Measurements from ENCODE around the gene PBXIP1. TPM values are rescaled to one million over a fixed set of nuclear protein-coding genes. Genes with fewer than 3 reads are reported as not detected.

The PBXIP1 gene
- total RNA-seq, 2 experiments from 2014 or later: 55.9 to 57.3 TPM

- Mint-ChIP-seq H3K4me1 (ENCODE audit: low read depth) (peaks cover 63% of the 10 kb centered on the region), H3K27me3 (no peaks in the 10 kb centered on the region), H3K27ac (peak overlapping the region; percentile 93), H3K4me3 (peak overlapping the region; percentile 34), H3K9me3 (no peaks in the 10 kb centered on the region), H3K36me3 (peaks cover 5% of the 10 kb centered on the region)
- DNase-seq: peak; percentile 34
- CTCF ChIA-PET: interaction anchor here (0.9 to 3.0 kb wide), 9 partner anchors 11 to 462 kb away, joined by 3 to 16 read pairs (median 4); partner anchors contain the start of genes ADAM15, FLAD1, PBXIP1 and PYGO2
- POLR2A ChIA-PET: interaction anchor here (0.6 to 1.8 kb wide), 7 partner anchors 11 to 84 kb away, joined by 3 to 13 read pairs (median 3); partner anchors contain the start of genes CKS1B, FLAD1 and PBXIP1
- intact Hi-C loops (cut with micrococcal nuclease): no loop called here
These were observed 14.4 kb downstream of the PBXIP1 start for GRCh38 chr1:154941333-154942013.

GRCh38 chr1:154940651-154941194, 15.2 kb downstream of the PBXIP1 start:
- POLR2A ChIA-PET: interaction anchor here (0.6 to 1.8 kb wide), 8 partner anchors 11 to 820 kb away, joined by 3 to 13 read pairs (median 3); partner anchors contain the start of genes CKS1B, FLAD1 and PBXIP1
- CTCF ChIA-PET: interaction anchor here (0.6 to 3.0 kb wide), 12 partner anchors 12 to 461 kb away, joined by 3 to 16 read pairs (median 4); partner anchors contain the start of genes ADAM15, FLAD1, PBXIP1 and PYGO2
- intact Hi-C loops (cut with micrococcal nuclease): no loop called here
- H3K4me3 Mint-ChIP-seq: peak overlapping the region; percentile 34
- DNase-seq: peak; percentile 61
- H3K27ac Mint-ChIP-seq: peak overlapping the region; percentile 93
- H3K4me1 Mint-ChIP-seq (ENCODE audit: low read depth): peaks cover 66% of the 10 kb centered on the region
- no peaks in the 10 kb centered on the region for H3K9me3 Mint-ChIP-seq
- peaks cover 2% of the 10 kb centered on the region for H3K36me3 Mint-ChIP-seq
- no peaks in the 10 kb centered on the region for H3K27me3 Mint-ChIP-seq

GRCh38 chr1:154940213-154940560, 15.7 kb downstream of the PBXIP1 start:
- no peak for DNase-seq
- H3K27ac Mint-ChIP-seq: peak overlapping the region; percentile 93
- H3K9me3 Mint-ChIP-seq: no peaks in the 10 kb centered on the region
- ChIA-PET CTCF (interaction anchor here (0.9 to 3.0 kb wide), 10 partner anchors 13 to 461 kb away, joined by 3 to 16 read pairs (median 5); partner anchors contain the start of genes ADAM15, FLAD1 and PYGO2), POLR2A (interaction anchor here (0.6 to 1.8 kb wide), 5 partner anchors 15 to 821 kb away, joined by 3 to 13 read pairs (median 4); partner anchors contain the start of genes CKS1B, FLAD1 and PBXIP1)
- peaks cover 71% of the 10 kb centered on the region for H3K4me1 Mint-ChIP-seq (ENCODE audit: low read depth)
- no peak overlapping the region for H3K4me3 Mint-ChIP-seq
- no peaks in the 10 kb centered on the region for H3K27me3 Mint-ChIP-seq
- intact Hi-C loops (cut with micrococcal nuclease): no loop called here
- peaks cover 3% of the 10 kb centered on the region for H3K36me3 Mint-ChIP-seq

- peaks cover 74% of the 10 kb centered on the region for H3K4me1 Mint-ChIP-seq (ENCODE audit: low read depth)
- CTCF ChIA-PET: interaction anchor here (1.9 to 3.5 kb wide), 6 partner anchors 14 to 146 kb away, joined by 4 to 17 read pairs (median 14); partner anchors contain the start of gene ADAM15
- intact Hi-C loops (cut with micrococcal nuclease): loop anchor here (5.0 kb wide), 1 partner anchor 123 kb away; the partner anchor contains the start of gene EFNA4
- H3K36me3 Mint-ChIP-seq: peaks cover 5% of the 10 kb centered on the region
- no peaks in the 10 kb centered on the region for H3K27me3 Mint-ChIP-seq
- DNase-seq: no peak
- H3K27ac Mint-ChIP-seq: peak overlapping the region; percentile 96
- POLR2A ChIA-PET: interaction anchor here (0.7 to 2.9 kb wide), 3 partner anchors 17 to 146 kb away, joined by 3 to 17 read pairs (median 4); partner anchors contain the start of gene PBXIP1
- H3K4me3 Mint-ChIP-seq: peak overlapping the region; percentile 57
- H3K9me3 Mint-ChIP-seq: no peaks in the 10 kb centered on the region
These were observed 17.1 kb downstream of the PBXIP1 start for GRCh38 chr1:154938604-154939399.

- CTCF ChIA-PET: interaction anchor here (0.7 to 3.5 kb wide), 13 partner anchors 10 to 190 kb away, joined by 3 to 17 read pairs (median 4); partner anchors contain the start of genes ADAM15 and PYGO2
- peak; percentile 30 for DNase-seq
- Mint-ChIP-seq H3K4me1 (ENCODE audit: low read depth) (peaks cover 68% of the 10 kb centered on the region), H3K4me3 (peak overlapping the region; percentile 90), H3K27me3 (no peaks in the 10 kb centered on the region), H3K36me3 (peaks cover 5% of the 10 kb centered on the region), H3K27ac (peak overlapping the region; percentile 96), H3K9me3 (no peaks in the 10 kb centered on the region)
- POLR2A ChIA-PET: interaction anchor here (0.9 to 3.1 kb wide), 4 partner anchors 14 to 147 kb away, joined by 3 to 20 read pairs (median 10); partner anchors contain the start of gene PBXIP1
- intact Hi-C loops (cut with micrococcal nuclease): loop anchor here (1.0 to 5.0 kb wide), 8 partner anchors 17 to 379 kb away; partner anchors contain the start of genes ADAR, CKS1B, EFNA4 and ZBTB7B
These were observed 17.9 kb downstream of the PBXIP1 start for GRCh38 chr1:154937988-154938386.

GRCh38 chr1:154937085-154937987, 18.6 kb downstream of the PBXIP1 start:
- ChIA-PET POLR2A (interaction anchor here (0.7 to 3.1 kb wide), 13 partner anchors 15 to 331 kb away, joined by 3 to 20 read pairs (median 5); partner anchors contain the start of genes CKS1B, EFNA4, FLAD1 and PBXIP1), CTCF (interaction anchor here (0.7 to 3.5 kb wide), 34 partner anchors 8 to 377 kb away, joined by 3 to 17 read pairs (median 4); partner anchors contain the start of genes ADAM15, EFNA4, FLAD1 and PBXIP1)
- H3K4me3 Mint-ChIP-seq: peak overlapping the region; percentile 90
- H3K27me3 Mint-ChIP-seq: no peaks in the 10 kb centered on the region
- H3K36me3 Mint-ChIP-seq: peaks cover 5% of the 10 kb centered on the region
- peak; percentile 93 for DNase-seq
- H3K4me1 Mint-ChIP-seq (ENCODE audit: low read depth): peaks cover 62% of the 10 kb centered on the region
- H3K9me3 Mint-ChIP-seq: no peaks in the 10 kb centered on the region
- H3K27ac Mint-ChIP-seq: peak overlapping the region; percentile 96
- intact Hi-C loops (cut with micrococcal nuclease): loop anchor here (1.0 to 5.0 kb wide), 8 partner anchors 18 to 378 kb away; partner anchors contain the start of genes ADAR, CKS1B, EFNA4 and ZBTB7B

- Mint-ChIP-seq H3K4me1 (ENCODE audit: low read depth) (peaks cover 55% of the 10 kb centered on the region), H3K4me3 (peak within 1 kb of the TSS; percentile 90), H3K36me3 (peaks cover 5% of the 10 kb centered on the region), H3K27ac (peak within 1 kb of the TSS; percentile 96), H3K9me3 (no peaks in the 10 kb centered on the region), H3K27me3 (no peaks in the 10 kb centered on the region)
- peak; percentile 96 for DNase-seq
- CTCF ChIA-PET: interaction anchor here (0.7 to 3.5 kb wide), 29 partner anchors 9 to 376 kb away, joined by 3 to 17 read pairs (median 4); partner anchors contain the start of genes ADAM15, EFNA4, FLAD1 and PBXIP1
- intact Hi-C loops (cut with micrococcal nuclease): loop anchor here (1.0 to 5.0 kb wide), 8 partner anchors 19 to 377 kb away; partner anchors contain the start of genes ADAR, CKS1B, EFNA4 and ZBTB7B
- POLR2A ChIA-PET: interaction anchor here (0.5 to 3.1 kb wide), 20 partner anchors 10 to 595 kb away, joined by 3 to 20 read pairs (median 4); partner anchors contain the start of genes ADAM15, CKS1B, EFNA4 and FLAD1
These were observed 19.3 kb downstream of the PBXIP1 start, which contains the start of gene PMVK for GRCh38 chr1:154936555-154937084. Gene PMVK (minus strand): TSS chr1:154936719. CDS start chr1:154936685, 34 bp downstream.

GRCh38 chr1:154935749-154936554, 19.9 kb downstream of the PBXIP1 start:
- DNase-seq: peak; percentile 54
- intact Hi-C loops (cut with micrococcal nuclease): loop anchor here (2.0 to 5.0 kb wide), 4 partner anchors 126 to 327 kb away; partner anchors contain the start of genes ADAR and EFNA4
- Mint-ChIP-seq H3K9me3 (no peaks in the 10 kb centered on the region), H3K4me1 (ENCODE audit: low read depth) (peaks cover 48% of the 10 kb centered on the region), H3K4me3 (peak overlapping the region; percentile 90), H3K36me3 (peaks cover 9% of the 10 kb centered on the region), H3K27ac (peak overlapping the region; percentile 96), H3K27me3 (no peaks in the 10 kb centered on the region)
- ChIA-PET POLR2A (interaction anchor here (0.5 to 3.1 kb wide), 20 partner anchors 10 to 594 kb away, joined by 3 to 20 read pairs (median 4); partner anchors contain the start of genes ADAM15, CKS1B, EFNA4 and FLAD1), CTCF (interaction anchor here (0.6 to 3.5 kb wide), 27 partner anchors 8 to 375 kb away, joined by 3 to 17 read pairs (median 5); partner anchors contain the start of genes ADAM15, EFNA4, FLAD1 and PBXIP1)

GRCh38 chr1:154934358-154934948, 21.4 kb downstream of the PBXIP1 start:
- H3K4me1 Mint-ChIP-seq (ENCODE audit: low read depth): peaks cover 37% of the 10 kb centered on the region
- intact Hi-C loops (cut with micrococcal nuclease): no loop called here
- no peaks in the 10 kb centered on the region for H3K9me3 Mint-ChIP-seq
- POLR2A ChIA-PET: no interaction called here
- no peak overlapping the region for H3K27ac Mint-ChIP-seq
- CTCF ChIA-PET: no interaction called here
- peaks cover 17% of the 10 kb centered on the region for H3K36me3 Mint-ChIP-seq
- DNase-seq: no peak
- no peaks in the 10 kb centered on the region for H3K27me3 Mint-ChIP-seq
- H3K4me3 Mint-ChIP-seq: no peak overlapping the region

Data from activated CD4-positive, alpha-beta memory T cell treated with anti-CD3 and anti-CD28 coated beads for 36 hours (primary cell).